ENCODE results near the gene ALG5. TPM values are rescaled to one million over a fixed set of nuclear protein-coding genes. Genes with fewer than 3 reads are reported as not detected.

Gene ALG5
- total RNA-seq, 1 experiment from 2014 or later = 39.4 TPM

DNA sequence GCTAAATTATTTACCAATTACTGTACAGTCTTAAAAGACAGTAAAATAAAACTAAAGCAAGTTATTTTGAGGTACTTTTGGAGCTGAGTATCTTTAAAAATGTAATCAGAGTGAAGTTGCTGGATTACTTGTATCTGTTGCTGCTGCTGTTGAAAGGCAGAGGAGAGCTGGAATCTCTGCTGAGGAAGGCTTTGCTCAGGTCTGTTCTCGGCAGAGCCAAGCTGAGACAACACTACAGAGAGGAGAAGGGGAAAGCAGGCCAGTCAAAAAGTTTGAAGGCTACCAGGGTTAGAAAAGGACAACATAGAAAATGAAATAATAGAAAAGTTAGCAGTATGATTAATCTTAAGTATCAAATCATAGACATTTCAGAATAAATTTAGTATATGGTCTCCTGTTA is 11.3 kb upstream of the ALG5 start:
- no peak overlapping the region for H3K27ac ChIP-seq
- DNase-seq (ENCODE audit: low read depth in 1 of 2, low spot score in 2 of 2) = no peak
- H3K36me3 ChIP-seq = peaks cover 79% of the 10 kb centered on the region
- H3K4me3 ChIP-seq = no peak overlapping the region
- no peaks in the 10 kb centered on the region; the same call in 1 of the 2 replicates for H3K4me1 ChIP-seq (replicated peaks)
- H3K9me3 ChIP-seq (replicated peaks) = no peaks in the 10 kb centered on the region
- no peaks in the 10 kb centered on the region for H3K27me3 ChIP-seq (replicated peaks)

DNA sequence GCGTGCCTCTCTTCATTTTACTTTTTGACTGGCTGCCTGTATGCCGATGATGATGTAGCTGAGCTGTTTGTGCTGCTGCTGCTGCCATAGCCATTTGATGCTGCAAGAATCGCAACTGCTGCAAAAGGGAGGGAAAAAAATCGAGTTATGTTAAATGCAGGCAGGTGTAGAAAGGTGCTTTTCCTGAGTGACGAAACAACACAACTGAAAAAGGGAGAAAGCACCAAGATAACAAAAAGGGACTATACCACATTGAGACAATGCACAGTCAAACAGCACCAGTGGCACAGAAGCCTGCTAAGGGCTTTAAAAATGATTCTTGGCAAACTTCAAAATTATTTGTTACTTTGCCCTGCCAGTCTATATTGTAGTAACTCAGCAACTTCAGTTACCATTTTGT is 10.6 kb upstream of the ALG5 start:
- peaks cover 83% of the 10 kb centered on the region for H3K36me3 ChIP-seq
- H3K27me3 ChIP-seq (replicated peaks) = no peaks in the 10 kb centered on the region
- H3K4me3 ChIP-seq = no peak overlapping the region
- no peak for DNase-seq (ENCODE audit: low read depth in 1 of 2, low spot score in 2 of 2)
- H3K4me1 ChIP-seq (replicated peaks) = no peaks in the 10 kb centered on the region; the same call in 1 of the 2 replicates
- H3K27ac ChIP-seq = no peak overlapping the region
- no peaks in the 10 kb centered on the region for H3K9me3 ChIP-seq (replicated peaks)

DNA sequence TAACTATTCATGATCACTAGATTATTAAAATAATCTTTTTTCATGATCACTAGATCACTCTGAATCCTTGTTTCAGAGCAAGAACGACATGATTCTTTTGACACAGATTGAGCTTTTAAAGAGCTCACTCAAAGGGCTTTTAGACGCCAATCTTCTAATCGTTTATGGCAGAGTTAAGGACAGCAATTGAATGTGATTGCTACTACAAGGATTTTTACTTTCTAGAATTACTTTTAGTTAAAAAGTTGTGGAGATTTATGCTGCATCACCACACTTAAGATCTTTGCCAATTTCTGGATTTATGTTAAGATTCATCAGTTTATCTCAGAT is 2.7 kb upstream of the ALG5 start:
- Histone ChIP-seq H3K9me3 (replicated peaks) (no peaks in the 10 kb centered on the region), H3K4me1 (replicated peaks) (peaks cover 12% of the 10 kb centered on the region), H3K4me3 (peak overlapping the region; percentile 79), H3K27ac (no peak overlapping the region), H3K27me3 (replicated peaks) (no peaks in the 10 kb centered on the region), H3K36me3 (peaks cover 55% of the 10 kb centered on the region)
- DNase-seq (ENCODE audit: low read depth in 1 of 2, low spot score in 2 of 2) = no peak

DNA sequence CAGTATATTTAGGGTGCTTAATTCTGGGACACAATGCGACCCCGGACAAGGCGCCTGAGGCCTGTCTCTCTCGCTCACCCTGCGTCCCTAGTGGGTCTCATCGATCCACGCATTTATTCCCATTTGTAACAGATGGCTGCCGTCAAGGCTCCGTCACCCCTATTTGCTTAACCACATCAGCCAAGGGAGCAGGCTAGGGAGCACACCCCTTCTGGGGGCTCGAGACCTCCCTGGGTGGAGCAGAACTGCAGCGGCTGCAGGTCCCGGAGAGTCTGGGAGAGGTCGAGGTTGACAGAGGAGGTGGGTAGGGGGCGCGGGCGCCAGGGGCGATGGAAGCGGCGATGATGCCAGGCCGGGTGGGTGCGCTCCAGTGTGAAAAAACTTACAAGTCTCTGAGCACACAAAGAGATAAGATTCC is 507 bp downstream of the ALG5 start:
- Histone ChIP-seq H3K27me3 (replicated peaks) (no peaks in the 10 kb centered on the region), H3K36me3 (peaks cover 48% of the 10 kb centered on the region), H3K9me3 (replicated peaks) (no peaks in the 10 kb centered on the region), H3K4me3 (peak overlapping the region; percentile 79), H3K27ac (peak overlapping the region; percentile 65), H3K4me1 (replicated peaks) (peaks cover 12% of the 10 kb centered on the region)
- no peak for DNase-seq (ENCODE audit: low read depth in 1 of 2, low spot score in 2 of 2)

GRCh38 chr13:36997716-36998427 is 1.3 kb downstream of the ALG5 start:
- Histone ChIP-seq H3K4me1 (replicated peaks) (peaks cover 12% of the 10 kb centered on the region), H3K27ac (no peak overlapping the region), H3K36me3 (peaks cover 49% of the 10 kb centered on the region), H3K9me3 (replicated peaks) (no peaks in the 10 kb centered on the region), H3K27me3 (replicated peaks) (no peaks in the 10 kb centered on the region), H3K4me3 (peak overlapping the region; percentile 79)
- DNase-seq (ENCODE audit: low read depth in 1 of 2, low spot score in 2 of 2) = no peak

DNA sequence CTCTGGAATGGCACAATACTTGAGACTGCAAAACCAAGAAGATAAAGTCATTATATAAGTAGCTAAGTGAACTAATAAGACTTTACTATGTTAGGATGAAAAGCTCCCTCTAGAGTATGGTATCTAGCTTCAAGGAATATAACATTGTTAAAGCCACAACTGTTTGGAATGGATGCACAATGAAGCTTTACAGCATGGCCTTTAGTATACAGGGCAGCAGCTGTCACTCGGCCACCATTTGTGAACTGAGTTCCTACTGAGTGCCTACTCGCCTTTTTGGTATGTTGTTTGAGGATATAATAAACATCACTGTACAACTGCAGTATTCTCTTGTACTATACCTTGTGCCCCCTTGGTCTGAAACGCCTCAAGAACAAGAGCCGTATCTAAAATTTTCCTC is 6.8 kb downstream of the ALG5 start:
- no peak overlapping the region for H3K4me3 ChIP-seq
- peaks cover 80% of the 10 kb centered on the region for H3K36me3 ChIP-seq

DNA sequence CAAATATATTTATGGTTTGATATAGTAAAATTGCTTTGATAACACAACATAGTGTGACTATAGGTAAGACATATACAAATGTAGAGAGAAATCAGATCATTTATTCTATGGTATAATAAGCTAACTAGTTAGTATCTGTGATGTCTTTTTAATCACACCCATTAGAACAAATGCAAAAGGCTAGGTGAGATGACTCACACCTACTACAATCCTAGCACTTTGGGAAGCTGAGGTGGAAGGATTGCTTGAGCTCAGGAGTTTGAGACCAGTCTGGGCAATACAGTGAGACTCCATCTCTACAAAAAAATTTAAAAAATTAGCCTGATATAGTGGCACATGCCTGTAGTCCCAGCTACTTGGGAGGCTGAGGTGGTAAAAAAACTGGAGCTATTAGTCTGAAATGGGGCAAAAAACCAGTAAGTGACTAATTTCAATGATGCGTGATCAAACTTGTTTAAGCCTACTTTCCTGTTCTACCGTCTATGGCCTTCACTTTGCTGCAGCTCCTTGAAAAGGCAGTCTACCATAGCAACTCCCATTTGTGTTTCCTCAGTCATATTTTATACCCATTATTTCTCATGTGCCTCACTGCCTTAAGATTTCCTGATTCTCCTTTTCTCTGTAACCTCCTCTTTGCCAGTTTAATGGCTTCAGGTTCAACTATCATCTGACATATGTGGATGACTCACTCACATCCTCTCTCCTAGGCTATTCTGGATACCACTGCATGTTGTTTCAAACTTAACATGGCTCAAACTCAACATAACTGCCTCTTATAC is 12.5 kb downstream of the ALG5 start:
- Histone ChIP-seq H3K27me3 (replicated peaks) (no peaks in the 10 kb centered on the region), H3K27ac (no peak overlapping the region), H3K4me3 (no peak overlapping the region), H3K36me3 (peaks cover 80% of the 10 kb centered on the region), H3K9me3 (replicated peaks) (no peaks in the 10 kb centered on the region), H3K4me1 (replicated peaks) (no peaks in the 10 kb centered on the region)
- DNase-seq (ENCODE audit: low read depth in 1 of 2, low spot score in 2 of 2) = no peak

More for the DNA sequence above, 6.8 kb downstream of the ALG5 start:
- DNase-seq (ENCODE audit: low read depth in 1 of 2, low spot score in 2 of 2) = no peak
- H3K4me1 ChIP-seq (replicated peaks) = no peaks in the 10 kb centered on the region
- H3K27ac ChIP-seq = no peak overlapping the region
- H3K27me3 ChIP-seq (replicated peaks) = no peaks in the 10 kb centered on the region
- no peaks in the 10 kb centered on the region for H3K9me3 ChIP-seq (replicated peaks)

DNA sequence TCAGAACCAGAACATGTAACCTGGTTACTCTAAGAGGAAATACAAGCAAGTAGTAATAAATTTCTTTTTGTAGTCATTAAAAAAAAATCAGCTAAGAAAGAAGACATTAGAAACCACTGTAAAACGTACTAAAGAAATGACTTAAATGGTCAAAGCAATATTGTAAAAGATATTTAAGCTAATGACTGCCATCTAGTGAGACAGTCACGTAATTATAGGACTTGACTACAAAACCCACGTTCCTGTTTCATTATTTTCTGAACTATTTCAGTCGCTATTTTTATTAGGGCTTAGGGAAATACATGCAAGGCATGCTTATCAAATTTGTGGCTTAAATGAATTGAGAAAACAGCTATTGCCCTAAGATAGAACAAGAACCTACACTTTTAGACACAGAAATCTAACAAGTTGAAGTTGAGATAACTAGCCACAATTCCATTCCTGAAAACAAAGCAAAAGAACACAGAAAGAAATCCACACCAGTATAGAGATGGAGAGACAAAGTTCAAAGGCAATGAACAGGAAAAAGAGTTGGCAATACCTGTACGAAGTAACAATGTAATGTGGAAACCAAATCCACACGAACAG is 17.9 kb downstream of the ALG5 start:
- peaks cover 46% of the 10 kb centered on the region for H3K36me3 ChIP-seq
- no peak overlapping the region for H3K4me3 ChIP-seq
- no peak overlapping the region for H3K27ac ChIP-seq
- H3K9me3 ChIP-seq (replicated peaks) = no peaks in the 10 kb centered on the region
- peaks cover 16% of the 10 kb centered on the region for H3K4me1 ChIP-seq (replicated peaks)
- DNase-seq (ENCODE audit: low read depth in 1 of 2, low spot score in 2 of 2) = peak in 1 of 2 experiments; percentile 40
- no peaks in the 10 kb centered on the region for H3K27me3 ChIP-seq (replicated peaks)

DNA sequence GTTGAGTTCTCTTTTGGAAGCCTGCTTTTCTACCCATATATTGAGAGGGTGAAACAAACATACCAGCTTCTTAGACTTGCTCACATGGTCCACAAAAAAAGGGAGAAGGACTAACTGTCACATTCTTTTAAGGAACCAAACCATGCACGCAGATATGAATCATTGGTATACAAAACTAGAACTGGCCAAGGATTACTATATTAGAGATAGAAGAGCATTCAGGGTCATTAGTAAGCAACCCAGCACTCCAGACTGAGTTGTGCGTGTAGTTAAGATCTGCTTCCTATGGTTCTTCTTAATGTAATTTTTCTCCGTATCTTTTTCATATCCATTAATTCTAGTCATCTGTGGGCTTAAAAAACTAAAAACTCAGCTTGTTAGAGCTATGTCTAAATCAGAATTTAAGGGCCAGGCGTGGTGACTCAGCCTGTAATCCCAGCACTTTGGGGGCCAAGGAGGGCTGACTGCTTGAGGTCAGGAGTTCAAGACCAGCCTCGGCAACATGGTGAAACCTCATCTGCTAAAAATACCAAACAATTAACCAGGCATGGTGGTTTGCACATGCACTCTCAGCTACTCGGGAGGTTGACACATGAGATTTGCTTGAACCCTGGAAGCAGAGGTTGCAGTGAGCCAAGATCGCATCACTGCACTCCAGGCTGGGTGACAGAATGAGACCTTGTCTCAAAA is 19.6 kb downstream of the ALG5 start:
- no peak overlapping the region for H3K4me3 ChIP-seq
- H3K36me3 ChIP-seq = peaks cover 43% of the 10 kb centered on the region
- peak; percentile 46 to 58 for DNase-seq (ENCODE audit: low read depth in 1 of 2, low spot score in 2 of 2)
- peaks cover 16% of the 10 kb centered on the region for H3K4me1 ChIP-seq (replicated peaks)
- no peaks in the 10 kb centered on the region for H3K9me3 ChIP-seq (replicated peaks)
- H3K27me3 ChIP-seq (replicated peaks) = no peaks in the 10 kb centered on the region
- peak overlapping the region; percentile 63 for H3K27ac ChIP-seq

- Histone ChIP-seq H3K9me3 (replicated peaks) (no peaks in the 10 kb centered on the region), H3K36me3 (peaks cover 46% of the 10 kb centered on the region), H3K27ac (no peak overlapping the region), H3K4me3 (no peak overlapping the region), H3K27me3 (replicated peaks) (no peaks in the 10 kb centered on the region), H3K4me1 (replicated peaks) (peaks cover 12% of the 10 kb centered on the region)
- DNase-seq (ENCODE audit: low read depth in 1 of 2, low spot score in 2 of 2) = no peak
Observed at GRCh38 chr13:36975172-36975571, 24.0 kb downstream of the ALG5 start.

DNA sequence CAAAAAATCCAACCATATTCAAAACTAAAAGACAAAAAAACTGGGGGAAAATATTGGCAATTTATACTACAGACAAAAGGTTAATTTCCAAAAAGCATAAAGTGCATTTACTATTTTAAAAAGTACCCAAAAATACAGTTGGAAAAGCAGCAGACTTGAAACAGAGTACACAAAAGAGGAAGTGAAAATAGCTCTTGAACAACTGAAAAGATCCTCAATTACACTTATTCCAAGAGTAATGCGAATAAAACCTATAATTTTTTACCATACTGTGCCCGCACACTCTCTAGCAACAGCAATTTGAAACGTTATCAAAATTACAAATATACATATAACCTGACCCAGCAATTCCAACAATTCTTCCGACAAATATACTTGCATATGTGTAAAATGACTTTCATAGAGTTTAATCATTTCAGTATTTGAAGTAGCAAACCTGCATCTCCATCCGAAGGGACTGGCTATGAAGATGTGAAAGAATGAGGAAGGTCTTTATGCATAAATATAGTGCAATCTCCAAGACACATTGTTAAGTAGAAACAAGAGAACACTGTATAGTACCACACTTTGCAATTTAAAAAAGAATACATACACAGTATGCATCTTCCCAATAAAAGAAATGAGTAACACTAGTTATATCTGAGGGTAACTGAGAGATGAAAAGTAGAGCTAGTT is 25.4 kb downstream of the ALG5 start:
- no peaks in the 10 kb centered on the region; the same call in 1 of the 2 replicates for H3K4me1 ChIP-seq (replicated peaks)
- H3K27ac ChIP-seq = no peak overlapping the region
- H3K9me3 ChIP-seq (replicated peaks) = no peaks in the 10 kb centered on the region
- no peak for DNase-seq (ENCODE audit: low read depth in 1 of 2, low spot score in 2 of 2)
- peaks cover 51% of the 10 kb centered on the region for H3K36me3 ChIP-seq
- no peak overlapping the region for H3K4me3 ChIP-seq
- H3K27me3 ChIP-seq (replicated peaks) = no peaks in the 10 kb centered on the region

- no peak overlapping the region for H3K4me3 ChIP-seq
- no peak overlapping the region for H3K27ac ChIP-seq
- H3K36me3 ChIP-seq = peaks cover 53% of the 10 kb centered on the region
- no peak for DNase-seq (ENCODE audit: low read depth in 1 of 2, low spot score in 2 of 2)
- no peaks in the 10 kb centered on the region for H3K4me1 ChIP-seq (replicated peaks)
- no peaks in the 10 kb centered on the region for H3K27me3 ChIP-seq (replicated peaks)
- no peaks in the 10 kb centered on the region for H3K9me3 ChIP-seq (replicated peaks)
Observed at GRCh38 chr13:36973009-36973408, 26.1 kb downstream of the ALG5 start.

DNA sequence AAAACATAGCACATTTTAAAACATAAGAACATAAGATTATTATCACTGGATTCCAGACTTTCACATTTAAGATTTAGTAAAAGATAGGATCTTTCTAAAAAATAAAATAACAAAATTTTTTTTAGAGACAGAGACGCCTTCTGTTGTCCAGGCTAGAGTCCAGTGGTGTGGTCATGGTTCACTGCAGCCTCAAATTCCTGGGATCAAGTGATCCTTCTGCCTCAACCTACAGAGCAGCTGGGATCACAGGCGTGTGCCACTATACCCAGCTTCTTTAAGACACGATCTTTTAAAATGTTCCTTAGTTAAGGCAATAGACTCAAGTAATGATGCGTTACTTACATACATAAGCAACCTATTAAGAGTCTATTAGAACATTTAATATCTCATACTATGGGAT is 32.7 kb downstream of the ALG5 start:
- DNase-seq (ENCODE audit: low read depth in 1 of 2, low spot score in 2 of 2) = no peak
- H3K4me1 ChIP-seq (replicated peaks) = peaks cover 11% of the 10 kb centered on the region
- H3K27me3 ChIP-seq (replicated peaks) = no peaks in the 10 kb centered on the region
- H3K4me3 ChIP-seq = no peak overlapping the region
- peaks cover 46% of the 10 kb centered on the region for H3K36me3 ChIP-seq
- H3K27ac ChIP-seq = peak overlapping the region; percentile 36; the same call in 1 of the 2 replicates
- no peaks in the 10 kb centered on the region for H3K9me3 ChIP-seq (replicated peaks)
